H9 (cell line): Measurements from ENCODE around the gene PC. TPM values are rescaled to one million over a fixed set of nuclear protein-coding genes. Genes with fewer than 3 reads are reported as not detected.

Source experiments
- DNase-seq: peaks from one replicate; pipeline ENCODE4 v3.0.0-alpha.2; 2017
- H2AFZ ChIP-seq: one replicate; pipeline ENCODE4 v1.6.1; 2013; ENCODE audit warnings: mild to moderate bottlenecking, low read length, control low read depth, moderate library complexity
- H2AK5ac ChIP-seq: 2 replicates; pipeline ENCODE4 v1.6.1; 2013; ENCODE audit warnings: low read length, control low read depth, mixed read lengths; ENCODE audit not compliant: insufficient read length
- H2BK120ac ChIP-seq: one replicate; pipeline ENCODE4 v1.6.1; 2013; ENCODE audit warnings: low read depth, mild to moderate bottlenecking, low read length, control low read depth, inconsistent platforms; ENCODE audit not compliant: poor library complexity, severe bottlenecking
- H2BK12ac ChIP-seq: 2 replicates; pipeline ENCODE4 v1.6.1; 2013; ENCODE audit warnings: low read length, control low read depth, mixed read lengths, low read depth; ENCODE audit not compliant: insufficient read length
- H2BK15ac ChIP-seq: 2 replicates; pipeline ENCODE4 v1.6.1; 2013; ENCODE audit warnings: low read depth, low read length, control low read depth
- H2BK20ac ChIP-seq: one replicate; pipeline ENCODE4 v1.6.1; 2013; ENCODE audit warnings: low read depth, mild to moderate bottlenecking, low read length, control low read depth, inconsistent platforms; ENCODE audit not compliant: poor library complexity, severe bottlenecking
- H2BK5ac ChIP-seq: 2 replicates; pipeline ENCODE4 v1.6.1; 2013; ENCODE audit warnings: low read length, control low read depth, mixed read lengths; ENCODE audit not compliant: insufficient read length
- H3K14ac ChIP-seq: 2 replicates; pipeline ENCODE4 v1.6.1; 2013; ENCODE audit warnings: low read length, control low read depth; ENCODE audit not compliant: insufficient read depth
- H3K18ac ChIP-seq: 2 replicates; pipeline ENCODE4 v1.6.1; 2013; ENCODE audit warnings: low read depth, mild to moderate bottlenecking, mixed read lengths, low read length, control low read depth; ENCODE audit not compliant: insufficient read length
- H3K23ac ChIP-seq: 2 replicates; pipeline ENCODE4 v1.6.1; 2013; ENCODE audit warnings: low read length, control low read depth, mixed read lengths, low read depth; ENCODE audit not compliant: insufficient read length
- H3K23me2 ChIP-seq: 2 replicates; pipeline ENCODE4 v1.6.1; 2013; ENCODE audit warnings: low read depth, mild to moderate bottlenecking, mixed read lengths, low read length, control low read depth; ENCODE audit not compliant: insufficient read length, poor library complexity, severe bottlenecking
- H3K27ac ChIP-seq: 2 replicates; pipeline ENCODE4 v1.5.1; 2013; ENCODE audit warnings: low read length, control low read depth, mixed read lengths, low read depth; ENCODE audit not compliant: insufficient read length
- H3K27me3 ChIP-seq: 2 replicates; pipeline ENCODE4 v1.6.1; 2013; ENCODE audit warnings: low read length, control low read depth, inconsistent platforms; ENCODE audit not compliant: insufficient read depth
- H3K4ac ChIP-seq: 2 replicates; pipeline ENCODE4 v1.6.1; 2013; ENCODE audit warnings: low read depth, mild to moderate bottlenecking, control low read depth, inconsistent platforms, low read length, moderate library complexity
- H3K4me1 ChIP-seq: 2 replicates; pipeline ENCODE4 v1.6.1; 2013; ENCODE audit warnings: low read length, control low read depth, inconsistent platforms; ENCODE audit not compliant: insufficient read depth
- H3K4me2 ChIP-seq: 2 replicates; pipeline ENCODE4 v1.6.1; 2013; ENCODE audit warnings: low read length, control low read depth, mixed read lengths; ENCODE audit not compliant: insufficient read length, insufficient read depth
- H3K56ac ChIP-seq: 2 replicates; pipeline ENCODE4 v1.6.1; 2013; ENCODE audit warnings: low read depth, mild to moderate bottlenecking, mixed read lengths, low read length, control low read depth; ENCODE audit not compliant: insufficient read length
- H3K79me1 ChIP-seq: 2 replicates; pipeline ENCODE4 v1.6.1; 2013; ENCODE audit warnings: low read depth, mild to moderate bottlenecking, moderate library complexity, low read length, control low read depth, inconsistent platforms; ENCODE audit not compliant: insufficient read depth, poor library complexity, severe bottlenecking
- H3K79me2 ChIP-seq: 2 replicates; pipeline ENCODE4 v1.6.1; 2013; ENCODE audit warnings: low read length, control low read depth, inconsistent platforms; ENCODE audit not compliant: insufficient read depth
- H3K9ac ChIP-seq: 2 replicates; pipeline ENCODE4 v1.6.1; 2013; ENCODE audit warnings: low read length, control low read depth, mixed read lengths; ENCODE audit not compliant: insufficient read length; ENCODE audit errors: extremely low read depth
- H3K9me3 ChIP-seq: one replicate; pipeline ENCODE4 v1.6.1; 2013; ENCODE audit warnings: low read depth, low read length, inconsistent platforms; ENCODE audit not compliant: control insufficient read depth
- H3T11ph ChIP-seq: one replicate; pipeline ENCODE4 v1.6.1; 2013; ENCODE audit warnings: mild to moderate bottlenecking, low read length, control low read depth, inconsistent platforms
- H4K20me1 ChIP-seq: one replicate; pipeline ENCODE4 v1.6.1; 2013; ENCODE audit not compliant: control insufficient read depth, insufficient read length, insufficient read depth
- H4K5ac ChIP-seq: 2 replicates; pipeline ENCODE4 v1.6.1; 2013; ENCODE audit warnings: low read depth, mild to moderate bottlenecking, mixed read lengths, low read length, control low read depth; ENCODE audit not compliant: insufficient read length
- H4K8ac ChIP-seq: replicated peaks from 2 replicates; pipeline ENCODE4 v1.6.1; 2013; ENCODE audit warnings: low read length, control low read depth, mixed read lengths, low read depth; ENCODE audit not compliant: insufficient read length
- H4K91ac ChIP-seq: 2 replicates; pipeline ENCODE4 v1.6.1; 2013; ENCODE audit warnings: low read depth, mild to moderate bottlenecking, moderate library complexity, mixed read lengths, low read length, control low read depth; ENCODE audit not compliant: insufficient read length
- H3K27ac Mint-ChIP-seq, 3 experiments: 2 replicates in 2 of 3; 3 replicates in 1 of 3; pipeline ENCODE4 v1.8.0; 2020 to 2021; ENCODE audit warnings: mixed read lengths in 3 of 3, mild to moderate bottlenecking in 1 of 3, moderate library complexity in 1 of 3
- H3K27me3 Mint-ChIP-seq: 2 replicates; pipeline ENCODE4 v1.8.0; 2021; ENCODE audit warnings: low read depth, mild to moderate bottlenecking, moderate library complexity, mixed read lengths
- H3K36me3 Mint-ChIP-seq, 3 experiments: 2 replicates in 2 of 3; 3 replicates in 1 of 3; pipeline ENCODE4 v1.8.0; 2020 to 2021; ENCODE audit warnings: low read depth in 3 of 3, mixed read lengths in 3 of 3; ENCODE audit not compliant: insufficient read depth in 1 of 3
- H3K4me1 Mint-ChIP-seq, 2 experiments: 2 replicates each; pipeline ENCODE4 v1.8.0; 2020; ENCODE audit warnings: mixed read lengths in 2 of 2
- H3K4me3 Mint-ChIP-seq, 2 experiments: 2 replicates in 1 of 2; 3 replicates in 1 of 2; pipeline ENCODE4 v1.8.0; 2020 to 2021; ENCODE audit warnings: mild to moderate bottlenecking in 2 of 2, mixed read lengths in 2 of 2, moderate library complexity in 1 of 2
- H3K9me3 Mint-ChIP-seq, 2 experiments: 2 replicates in 1 of 2; 3 replicates in 1 of 2; pipeline ENCODE4 v1.8.0; 2020; ENCODE audit warnings: mild to moderate bottlenecking in 2 of 2, mixed read lengths in 2 of 2, moderate library complexity in 1 of 2
- CTCF ChIP-seq: fragments of 200-600 bp; sonication (generic); conservative IDR thresholded peaks from 3 replicates; pipeline ENCODE4 v1.8.0; 2021; ENCODE audit warnings: antibody characterized with exemption, mild to moderate bottlenecking
- WGBS: extraction: QIAGEN DNeasy Blood & Tissue Kit; methylation state at CpG from one replicate; pipeline ENCODE4 v1.1.7; 2013; ENCODE audit warnings: missing lambda C conversion rate, low lambda C conversion rate, mixed read lengths; ENCODE audit not compliant: insufficient read length; ENCODE audit errors: extremely low coverage; 5-methylcytosine and 5-hydroxymethylcytosine counted together
- total RNA-seq: library from RNA; stranded (reverse); gene quantifications from 2 replicates; pipeline ENCODE4 v1.2.1, GENCODE V29; 2021

The PC gene
- total RNA-seq, 1 experiment from 2014 or later: 32.6 TPM

- Histone ChIP-seq H3K79me1 (no peaks in the 10 kb centered on the region), H3K23ac (no peak overlapping the region), H3K18ac (no peak overlapping the region), H2AK5ac (no peak overlapping the region), H3K56ac (no peak overlapping the region), H2BK12ac (no peak overlapping the region), H3K23me2 (no peaks in the 10 kb centered on the region), H2BK20ac (no peak overlapping the region), H4K8ac (no peak overlapping the region), H3K14ac (no peak overlapping the region), H3K4me1 (peaks cover 2% of the 10 kb centered on the region; the same call in 1 of the 2 replicates), H2BK120ac (no peak overlapping the region), H4K91ac (no peak overlapping the region), H3K27me3 (no peaks in the 10 kb centered on the region), H3K4me2 (no peak overlapping the region), H3K9me3 (no peaks in the 10 kb centered on the region), H2BK15ac (no peak overlapping the region), H3K27ac (no peak overlapping the region), H3T11ph (no peak overlapping the region), H4K20me1 (no peaks in the 10 kb centered on the region), H3K4ac (no peak overlapping the region), H4K5ac (no peak overlapping the region), H2BK5ac (no peak overlapping the region), H3K79me2 (no peaks in the 10 kb centered on the region), H3K9ac (no peak overlapping the region), H2AFZ (no peak overlapping the region)
- peaks cover 45 to 66% of the 10 kb centered on the region in 2 experiments for H3K4me1 Mint-ChIP-seq
- DNase-seq: peak; percentile 91
- no peaks in the 10 kb centered on the region; the same call in 1 of the 2 replicates for H3K27me3 Mint-ChIP-seq
- H3K9me3 Mint-ChIP-seq: no peaks in the 10 kb centered on the region
- peak overlapping the region; percentile 78 to 89 (median 85); a peak in 5 of 7 replicates for H3K27ac Mint-ChIP-seq
- H3K4me3 Mint-ChIP-seq: peak overlapping the region in 1 of 2 experiments; percentile 7; a peak in 1 of 5 replicates
- WGBS: no CpG with 5 or more reads among the region's 29 CpGs
- peak; percentile 89 for TF ChIP-seq CTCF
- H3K36me3 Mint-ChIP-seq: peaks cover 0 to 2% (median 0%) of the 10 kb centered on the region in 3 experiments; a peak in 1 of 7 replicates
Measured at GRCh38 chr11:66883016-66883965, 74.9 kb downstream of the PC start.
